ENCODE data around the gene NLGN1. TPM values are rescaled to one million over a fixed set of nuclear protein-coding genes. Genes with fewer than 3 reads are reported as not detected.

The NLGN1 gene
- total and polyA plus RNA-seq, 2 of the 8 experiments (the other 6 are each of a cell fraction or from before 2014, with no cell fraction given): 7.8 to 14.8 TPM

DNA sequence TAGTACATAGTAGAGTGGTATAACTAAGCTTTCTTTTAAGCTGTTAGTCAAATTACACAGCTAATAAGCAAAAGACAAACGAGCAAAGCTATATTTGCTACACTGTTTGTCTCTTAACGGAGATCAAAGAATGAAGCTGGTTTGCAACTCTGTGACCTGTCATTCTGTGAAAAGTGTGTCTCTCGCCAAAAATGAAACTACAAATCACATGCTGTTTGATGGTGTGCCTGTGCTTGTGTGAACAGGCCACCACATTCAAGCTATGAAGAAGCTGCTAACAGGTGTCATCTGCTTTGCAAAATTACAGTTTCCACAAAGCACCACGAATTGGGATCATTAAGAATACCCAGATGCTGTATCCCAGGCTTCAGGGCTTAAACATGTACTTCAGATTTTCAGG lies 793.8 kb downstream of the NLGN1 start:
- Histone ChIP-seq H3K4me2 (ENCODE audit: insufficient read depth in 1 of 2, low read depth in 2 of 2, low read length in 2 of 2) (no peak overlapping the region), H3K4ac (replicated peaks; ENCODE audit: insufficient read length, low read depth, low read length) (no peak overlapping the region), H2BK120ac (replicated peaks; ENCODE audit: low read depth, low read length) (no peak overlapping the region), H2AFZ (ENCODE audit: low read length) (no peak overlapping the region), H3K23me2 (ENCODE audit: low read depth, low read length) (no peaks in the 10 kb centered on the region; the same call in 1 of the 2 replicates), H4K20me1 (replicated peaks in 1 of 2; ENCODE audit: control insufficient read depth in 1 of 2, insufficient read depth in 2 of 2, low read length in 2 of 2) (no peaks in the 10 kb centered on the region), H3K27ac (ENCODE audit: low read depth, low read length) (no peak overlapping the region), H3K9ac (replicated peaks in 1 of 4; ENCODE audit: extremely low read depth in 1 of 4, low read depth in 3 of 4, low read length in 3 of 4) (0 out of 7 replicates have a peak overlapping the region, but pooled peaks of 1 of the 4 experiments have one; percentile 3), H4K8ac (ENCODE audit: extremely low read depth, insufficient read depth, low read length) (no peak overlapping the region), H2BK12ac (ENCODE audit: low read depth, low read length) (no peak overlapping the region), H3K79me1 (ENCODE audit: low read depth, low read length) (no peaks in the 10 kb centered on the region), H3K27me3 (replicated peaks in 1 of 4; ENCODE audit: control insufficient read depth in 3 of 4, extremely low read depth in 1 of 4, insufficient read depth in 3 of 4, low read length in 3 of 4) (no peaks in the 10 kb centered on the region), H2AK5ac (ENCODE audit: low read depth, low read length) (no peak overlapping the region), H3K4me3 (ENCODE audit: extremely low read depth in 1 of 4, insufficient read depth in 2 of 4, low read depth in 3 of 4, low read length in 4 of 4) (no peak overlapping the region), H3K79me2 (ENCODE audit: control insufficient read depth in 1 of 2, insufficient read depth in 2 of 2, low read length in 2 of 2) (no peaks in the 10 kb centered on the region), H2BK15ac (ENCODE audit: low read length) (no peak overlapping the region), H2BK5ac (ENCODE audit: low read depth, low read length) (no peak overlapping the region), H3K56ac (replicated peaks; ENCODE audit: insufficient read length, low read depth, low read length) (no peak overlapping the region), H3K18ac (ENCODE audit: extremely low read depth, low read length) (no peak overlapping the region), H3K4me1 (replicated peaks in 1 of 4; ENCODE audit: control insufficient read depth in 3 of 4, insufficient read depth in 4 of 4, low read length in 3 of 4) (no peaks in the 10 kb centered on the region), H3K36me3 (ENCODE audit: control insufficient read depth in 2 of 4, insufficient read depth in 4 of 4, low read length in 3 of 4) (no peaks in the 10 kb centered on the region), H2BK20ac (ENCODE audit: low read length) (no peak overlapping the region), H3K9me3 (ENCODE audit: insufficient read depth in 2 of 2, low read depth in 1 of 2, low read length in 1 of 2) (no peaks in the 10 kb centered on the region), H4K5ac (ENCODE audit: insufficient read length, low read depth, low read length) (no peak overlapping the region), H3K23ac (ENCODE audit: insufficient read length) (no peak overlapping the region), H3K14ac (ENCODE audit: insufficient read length) (no peak overlapping the region), H4K91ac (replicated peaks; ENCODE audit: insufficient read length, low read length) (no peak overlapping the region)
- FAIRE-seq: peak; percentile 39
- DNase-seq (ENCODE audit: low read depth in 1 of 2, low spot score in 2 of 2): no peak
- CTCF ChIA-PET (ENCODE audit: partially characterized antibody): no interaction called here
- POLR2A ChIA-PET (ENCODE audit: partially characterized antibody): no interaction called here
- TF ChIP-seq CBX8 (IDR thresholded peaks at IDR 0.05; ENCODE audit: borderline replicate concordance, low read depth, low read length) (no peak), CTBP2 (IDR thresholded peaks at IDR 0.05; ENCODE audit: borderline replicate concordance, insufficient read depth, insufficient read length, low read length) (no peak), BACH1 (IDR thresholded peaks at IDR 0.05; ENCODE audit: low read length) (no peak), RNF2 (IDR thresholded peaks at IDR 0.05; ENCODE audit: borderline replicate concordance, low read depth, low read length, missing control alignments, poor library complexity, severe bottlenecking) (no peak), NANOG (IDR thresholded peaks at IDR 0.05; ENCODE audit: insufficient read depth, low read depth, low read length, poor library complexity, severe bottlenecking) (no peak)
- WGBS, 2 experiments (ENCODE audit: extremely low coverage in 1 of 2, insufficient coverage in 1 of 2, insufficient read length in 1 of 2, insufficient replicate concordance in 2 of 2, low coverage in 1 of 2, low lambda C conversion rate in 2 of 2, missing lambda C conversion rate in 1 of 2): 91% methylated on average over 4 of the region's 4 CpGs; no CpG with 5 or more reads in 1 of the 2 experiments
